Transverse colon (tissue), 4 donors: ENCODE data around the gene VSTM2L. TPM values are rescaled to one million over a fixed set of nuclear protein-coding genes. Genes with fewer than 3 reads are reported as not detected.
A peak's percentile ranks its signal among the peaks of the same experiment; 100 is the strongest.

Experiments used
- DNase-seq: peaks from one replicate; pipeline ENCODE4 v3.0.0-alpha.2; 2019
- H3K27ac ChIP-seq, 4 donors: fragments of 200-600 bp; sonication (generic); 2 replicates each; pipeline ENCODE4 v1.5.1; 2016 to 2018; ENCODE audit warnings: inconsistent platforms in 4 of 4
- H3K27me3 ChIP-seq: fragments of 200-600 bp; sonication (generic); 2 replicates; pipeline ENCODE4 v1.5.1; 2017; ENCODE audit warnings: inconsistent platforms
- H3K36me3 ChIP-seq, 4 donors: fragments of 200-600 bp; sonication (generic); 2 replicates each; pipeline ENCODE4 v1.5.1; 2017 to 2019; ENCODE audit warnings: inconsistent platforms in 4 of 4
- H3K4me1 ChIP-seq, 4 donors: fragments of 200-600 bp; sonication (generic); 2 replicates each; pipeline ENCODE4 v1.5.1; 2017 to 2020; ENCODE audit warnings: inconsistent platforms in 4 of 4
- H3K4me3 ChIP-seq, 4 donors: fragments of 200-600 bp; sonication (generic); 1 replicate in 1 of 4; 2 replicates in 3 of 4; pipeline versions ENCODE4 v1.5.1 to v1.6.1; 2017 to 2019; ENCODE audit warnings: inconsistent platforms in 4 of 4
- H3K9me3 ChIP-seq, 2 donors: fragments of 200-600 bp; sonication (generic); 2 replicates each; pipeline ENCODE4 v1.5.1; 2017 to 2019; ENCODE audit warnings: inconsistent platforms in 2 of 2
- CTCF ChIP-seq, 5 experiments: fragments of 200-600 bp in 3 of 5; fragments of 450-650 bp in 2 of 5; sonication (generic) in 3 of 5; IDR thresholded peaks; 1 replicate in 2 of 5; 2 replicates in 3 of 5; pipeline ENCODE4 v1.5.1; 2016 to 2017; ENCODE audit warnings: antibody characterized with exemption in 5 of 5, inconsistent platforms in 3 of 5, mild to moderate bottlenecking in 2 of 5, moderate library complexity in 1 of 5
- EP300 ChIP-seq: sonication (generic); formaldehyde crosslinking; IDR thresholded peaks from one replicate; pipeline ENCODE4 v1.6.1; 2017; ENCODE audit warnings: antibody characterized with exemption, low read depth
- POLR2A ChIP-seq: fragments of 450-650 bp; IDR thresholded peaks from one replicate; pipeline ENCODE4 v1.6.1; 2016; ENCODE audit warnings: antibody characterized with exemption, mild to moderate bottlenecking, moderate library complexity
- POLR2AphosphoS5 ChIP-seq, 3 donors: sonication (generic); formaldehyde crosslinking; IDR thresholded peaks; one replicate each; pipeline ENCODE4 v1.6.1; 2016; ENCODE audit warnings: antibody characterized with exemption in 3 of 3
- WGBS, 2 donors: methylation state at CpG; one replicate each; pipeline ENCODE4 v1.1.5; 2018; ENCODE audit warnings: low coverage in 1 of 2; 5-methylcytosine and 5-hydroxymethylcytosine counted together
- in situ Hi-C, 4 donors: fragments of 200-750 bp; cut with MboI; loops; one replicate each; pipeline versions ENCODE4 v1.15.0 to v1.15.1; 2017; ENCODE audit warnings: low sequenced_read_pairs in 3 of 4, low pct_ligation_motif_present in 1 of 4, low pct_unique_long_range_greater_than_20kb in 1 of 4
- intact Hi-C: fragments of 100-400 bp; cut with DNase I; formaldehyde crosslinking; loops from one replicate; pipeline ENCODE4 v1.15.1; 2023; ENCODE audit warnings: low total_unique reads
- total RNA-seq, 4 donors: library from RNA; depleted of rRNA; stranded (reverse); fragments of >200 nt; gene quantifications; one replicate each; pipeline ENCODE4 v1.1.0, GENCODE V29; 2016

Gene VSTM2L
- total RNA-seq, 4 donors from 2014 or later: 3.0 to 6.6 (median 3.0) TPM; not detected in 1

DNA sequence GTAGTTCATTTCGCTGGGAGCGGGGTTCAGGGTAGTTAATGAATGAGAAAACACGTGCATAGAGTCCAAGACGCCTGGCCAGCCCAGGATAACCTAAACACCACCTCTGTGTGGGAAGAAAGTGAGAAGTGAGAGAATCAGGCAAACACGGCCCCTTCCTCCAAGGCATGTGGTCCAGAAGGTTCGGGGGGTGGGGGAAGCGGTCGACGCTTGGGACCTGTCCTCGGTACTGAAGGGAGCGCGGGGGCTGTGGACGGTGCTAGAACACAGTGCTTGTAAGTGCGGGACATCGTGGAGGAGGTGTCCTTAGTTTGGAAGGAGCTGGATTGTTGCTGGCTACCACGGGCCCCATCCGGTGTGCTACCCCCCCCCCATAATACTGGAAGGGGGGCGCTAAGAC is 1.7 kb upstream of the VSTM2L start:
- Histone ChIP-seq H3K36me3 (no peaks in the 10 kb centered on the region), H3K9me3 (no peaks in the 10 kb centered on the region), H3K27me3 (peaks cover 61% of the 10 kb centered on the region), H3K4me3 (no peak overlapping the region), H3K27ac (no peak overlapping the region), H3K4me1 (peaks cover 0 to 14% (median 12%) of the 10 kb centered on the region in 4 donors)
- in situ Hi-C loops (no loop called here), intact Hi-C loops (no loop called here)
- WGBS, 2 donors: 25 to 30% methylated on average over 14 to 18 of the region's 18 CpGs
- no peak for TF ChIP-seq POLR2AphosphoS5 (IDR thresholded peaks at IDR 0.05)
- TF ChIP-seq EP300: no peak
- TF ChIP-seq CTCF (IDR thresholded peaks at IDR 0.05): no peak
- TF ChIP-seq POLR2A: no peak
- DNase-seq: no peak

GRCh38 chr20:37901654-37902503 is 1.0 kb upstream of the VSTM2L start:
- H3K4me1 ChIP-seq: peaks cover 0 to 14% (median 12%) of the 10 kb centered on the region in 4 donors
- in situ Hi-C loops: no loop called here
- WGBS, 2 donors: 20 to 25% methylated on average over 1 to 29 of the region's 38 CpGs
- H3K27ac ChIP-seq: no peak overlapping the region
- intact Hi-C loops: no loop called here
- H3K36me3 ChIP-seq: no peaks in the 10 kb centered on the region
- no peak for TF ChIP-seq POLR2AphosphoS5 (IDR thresholded peaks at IDR 0.05)
- peak in 4 of 5 experiments; percentile 13 to 38 (median 30) for TF ChIP-seq CTCF (IDR thresholded peaks at IDR 0.05)
- DNase-seq: no peak
- H3K27me3 ChIP-seq: peaks cover 68% of the 10 kb centered on the region
- peak overlapping the region in 1 of 4 donors; percentile 36 for H3K4me3 ChIP-seq
- H3K9me3 ChIP-seq: no peaks in the 10 kb centered on the region

- Histone ChIP-seq H3K4me3 (peak overlapping the region in 3 of 4 donors; percentile 2 to 44 (median 36)), H3K27ac (no peak overlapping the region), H3K4me1 (peaks cover 0 to 14% (median 11%) of the 10 kb centered on the region in 4 donors), H3K9me3 (no peaks in the 10 kb centered on the region), H3K27me3 (peaks cover 71% of the 10 kb centered on the region), H3K36me3 (no peaks in the 10 kb centered on the region)
- peak in 1 of 5 experiments; percentile 9 for TF ChIP-seq CTCF (IDR thresholded peaks at IDR 0.05)
- no peak for TF ChIP-seq EP300
- 47 to 89% methylated on average over 5 to 47 of the region's 67 CpGs for WGBS, 2 donors
- intact Hi-C loops (no loop called here), in situ Hi-C loops (no loop called here)
- no peak for DNase-seq
These were observed 535 bp downstream of the VSTM2L start for GRCh38 chr20:37903317-37904007.

DNA sequence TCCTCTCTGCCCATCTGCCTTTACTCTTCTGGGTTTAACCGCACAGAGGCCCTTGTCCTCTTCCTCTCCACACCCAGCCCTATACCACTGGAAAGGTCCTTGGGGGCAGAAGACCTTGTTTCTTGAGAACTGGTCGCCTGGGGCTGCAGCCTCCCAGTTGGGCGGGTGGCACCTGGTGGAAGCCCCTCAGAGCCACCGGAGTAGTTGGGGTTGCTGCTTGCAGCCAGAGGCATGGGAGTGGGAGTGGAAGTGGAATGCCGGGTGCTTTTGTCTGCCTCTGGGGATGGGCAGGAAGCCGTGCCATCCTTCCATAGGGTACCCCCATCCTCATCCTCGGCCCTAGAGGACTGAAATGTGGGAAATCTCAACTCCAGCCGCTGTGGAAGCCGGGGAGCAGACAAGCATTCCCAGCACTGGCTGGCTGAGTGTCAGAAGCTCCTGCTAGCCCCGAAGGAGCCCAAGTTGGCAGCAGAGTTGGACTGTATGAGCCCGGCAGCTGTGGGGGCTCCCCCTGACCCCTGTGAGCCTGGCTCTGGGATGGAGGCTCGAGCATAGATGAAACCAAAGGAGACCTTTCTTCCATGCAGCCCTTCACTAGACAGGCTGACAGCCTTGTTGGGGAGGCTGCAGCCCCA is 1.2 kb downstream of the VSTM2L start:
- WGBS, 2 donors: 64% methylated on average over 11 of the region's 12 CpGs; no CpG with 5 or more reads in 1 of the 2 donors
- Histone ChIP-seq H3K4me3 (no peak overlapping the region), H3K27ac (no peak overlapping the region), H3K4me1 (peaks cover 0 to 14% (median 11%) of the 10 kb centered on the region in 4 donors), H3K9me3 (no peaks in the 10 kb centered on the region), H3K36me3 (no peaks in the 10 kb centered on the region), H3K27me3 (peaks cover 72% of the 10 kb centered on the region)
- in situ Hi-C loops: no loop called here
- TF ChIP-seq POLR2A: no peak
- no peak for TF ChIP-seq CTCF (IDR thresholded peaks at IDR 0.05)
- no peak for TF ChIP-seq POLR2AphosphoS5 (IDR thresholded peaks at IDR 0.05)
- TF ChIP-seq EP300: no peak
- intact Hi-C loops: no loop called here
- no peak for DNase-seq
